Measurements from ENCODE around the gene POFUT1.
"Not testable (repeated sequence)": the region's sequence is repeated elsewhere in the genome, so short reads cannot be mapped to it uniquely, and the experiment has no call there.

POFUT1 gene

GRCh38 chr20:32207626-32208498, at the start of gene POFUT1, which contains the start of gene PLAGL2:
POFUT1 (plus strand) TSS chr20:32207880; CDS start chr20:32207942, 62 bp downstream.
PLAGL2 (minus strand) TSS chr20:32207743; CDS start chr20:32202178, 5,565 bp downstream.
- peak within 1 kb of the TSS; percentile 83 to 99 (median 96) for H3K27ac ChIP-seq
- peak within 1 kb of the TSS; percentile 73 to 100 (median 95) for H3K4me3 ChIP-seq

- no peak overlapping the region for H3K4me3 ChIP-seq
Measured at GRCh38 chr20:32158351-32158750, 49.3 kb upstream of the POFUT1 start.

DNA sequence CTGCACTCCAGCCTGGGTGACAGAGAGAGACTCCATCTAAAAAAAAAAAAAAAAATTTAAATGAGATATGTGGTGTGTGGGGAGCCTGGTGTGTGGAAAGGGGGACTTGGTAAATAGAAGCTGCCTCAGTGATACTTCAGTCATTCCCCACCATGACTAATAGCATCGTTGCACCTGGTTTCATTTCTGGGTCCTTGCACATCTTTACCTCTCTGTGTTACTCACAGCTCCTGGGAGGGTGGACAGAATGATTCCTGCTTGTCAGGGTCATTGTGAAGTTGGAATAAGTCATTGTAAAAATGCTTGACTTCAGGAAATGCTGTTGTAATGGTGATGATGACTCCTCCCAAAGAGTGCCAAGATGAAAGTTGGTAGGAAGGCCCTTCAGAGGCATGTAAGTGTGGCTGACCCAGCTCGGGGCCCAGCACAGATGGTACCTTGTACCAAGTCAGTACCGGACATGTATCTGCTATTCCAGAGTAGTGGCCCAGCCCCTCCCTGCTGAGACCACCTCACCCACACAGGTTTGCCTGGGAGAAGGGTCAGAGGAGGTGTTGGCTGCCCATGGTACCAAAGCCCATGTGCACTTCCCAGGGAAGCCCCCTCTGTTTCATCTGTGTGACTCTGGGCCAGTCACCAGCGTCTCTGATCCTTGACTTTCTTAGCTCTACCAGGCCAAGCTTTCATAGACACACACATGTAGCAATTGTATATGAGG, 48.6 kb upstream of the POFUT1 start:
- H3K4me3 ChIP-seq, result no peak overlapping the region

More at GRCh38 chr20:32158351-32158750, 49.3 kb upstream of the POFUT1 start:
- no peak overlapping the region for H3K27ac ChIP-seq

GRCh38 chr20:32159766-32160221, 47.9 kb upstream of the POFUT1 start:
- Histone ChIP-seq H3K27ac (no peak overlapping the region), H3K4me3 (no peak overlapping the region)

More for the DNA sequence above, 48.6 kb upstream of the POFUT1 start:
- H3K27ac ChIP-seq, result no peak overlapping the region

- no peak overlapping the region for H3K27ac ChIP-seq
- no peak overlapping the region for H3K4me3 ChIP-seq
Measured at GRCh38 chr20:32160341-32160740, 47.3 kb upstream of the POFUT1 start.

DNA sequence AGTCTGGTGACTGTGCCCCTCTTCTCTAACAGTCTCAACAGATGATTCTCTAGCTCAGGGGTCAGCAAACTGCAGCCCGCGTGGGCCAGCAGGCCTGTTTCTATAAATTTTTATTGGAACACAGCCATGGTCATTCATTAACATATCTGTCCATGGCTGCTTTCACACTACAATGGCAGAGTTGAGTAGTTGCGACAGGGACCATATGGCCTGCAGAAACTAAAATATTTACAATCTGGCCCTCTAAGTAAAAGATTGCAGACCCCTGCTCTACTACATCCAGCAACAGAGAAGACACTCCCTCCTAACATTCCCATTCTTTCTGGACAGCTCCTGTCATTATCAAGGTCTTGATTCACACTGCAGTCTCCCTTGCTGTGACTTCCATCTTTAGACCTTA, 45.3 kb upstream of the POFUT1 start:
- H3K27ac ChIP-seq, result no peak overlapping the region
- H3K4me3 ChIP-seq, result no peak overlapping the region

GRCh38 chr20:32163951-32164350, 43.7 kb upstream of the POFUT1 start:
- no peak overlapping the region for H3K27ac ChIP-seq
- no peak overlapping the region for H3K4me3 ChIP-seq

DNA sequence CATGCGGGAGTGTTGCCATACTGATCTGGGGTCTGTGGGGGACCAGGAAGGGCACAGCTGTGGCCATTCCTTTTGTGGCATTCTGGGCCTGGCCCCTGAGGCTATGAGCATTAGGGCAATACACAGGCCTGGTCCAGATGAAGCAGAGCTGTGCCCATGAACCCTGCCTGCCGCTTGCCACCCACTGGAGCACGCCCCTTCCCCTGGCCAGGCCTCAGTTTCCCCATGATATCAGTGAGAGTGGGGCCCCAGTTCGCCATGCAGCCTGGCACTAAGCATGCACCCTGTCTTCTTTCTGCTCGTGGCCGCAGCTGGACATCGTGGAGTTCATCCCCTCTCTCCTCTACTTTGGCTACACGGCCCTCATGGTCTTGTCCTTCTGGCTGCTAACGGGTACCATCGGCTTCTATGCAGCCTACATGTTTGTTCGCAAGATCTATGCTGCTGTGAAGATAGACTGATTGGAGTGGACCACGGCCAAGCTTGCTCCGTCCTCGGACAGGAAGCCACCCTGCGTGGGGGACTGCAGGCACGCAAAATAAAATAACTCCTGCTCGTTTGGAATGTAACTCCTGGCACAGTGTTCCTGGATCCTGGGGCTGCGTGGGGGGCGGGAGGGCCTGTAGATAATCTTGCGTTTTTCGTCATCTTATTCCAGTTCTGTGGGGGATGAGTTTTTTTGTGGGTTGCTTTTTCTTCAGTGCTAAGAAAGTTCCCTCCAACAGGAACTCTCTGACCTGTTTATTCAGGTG, 42.5 kb upstream of the POFUT1 start:
- Histone ChIP-seq H3K4me3 (no peak overlapping the region), H3K27ac (no peak overlapping the region)

DNA sequence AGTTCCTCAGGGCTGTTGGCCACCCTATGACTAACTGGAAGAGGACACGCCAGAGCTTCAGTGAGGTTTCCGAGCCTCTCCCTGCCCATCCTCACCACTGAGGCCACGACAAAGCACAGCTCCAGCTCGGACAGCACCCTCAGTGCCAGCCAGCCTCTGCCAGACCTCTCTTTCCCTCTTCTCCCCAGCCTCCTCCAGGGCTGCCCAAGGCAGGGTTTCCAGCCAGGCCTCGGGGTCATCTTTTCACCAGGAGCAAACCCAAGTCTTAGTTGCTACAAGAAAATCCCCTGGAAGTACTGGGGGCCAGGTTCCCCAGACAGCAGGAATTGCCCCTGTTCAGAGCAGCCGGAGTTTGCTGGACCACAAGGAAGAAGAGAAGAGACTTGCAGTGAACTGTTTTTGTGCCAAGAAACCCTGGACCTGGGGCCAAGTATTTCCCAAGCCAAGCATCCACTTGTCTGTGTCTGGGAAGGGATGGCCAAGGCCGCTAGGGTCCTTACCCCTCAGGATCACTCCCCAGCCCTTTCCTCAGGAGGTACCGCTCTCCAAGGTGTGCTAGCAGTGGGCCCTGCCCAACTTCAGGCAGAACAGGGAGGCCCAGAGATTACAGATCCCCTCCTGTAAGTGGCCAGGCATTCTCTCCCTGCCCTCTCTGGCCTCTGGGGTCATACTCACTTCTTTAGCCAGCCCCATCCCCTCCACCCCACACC, 41.7 kb upstream of the POFUT1 start:
- Histone ChIP-seq H3K27ac (no peak overlapping the region), H3K4me3 (no peak overlapping the region)

- no peak overlapping the region for H3K4me3 ChIP-seq
- no peak overlapping the region for H3K27ac ChIP-seq
Measured at GRCh38 chr20:32167552-32167951, 40.1 kb upstream of the POFUT1 start.

DNA sequence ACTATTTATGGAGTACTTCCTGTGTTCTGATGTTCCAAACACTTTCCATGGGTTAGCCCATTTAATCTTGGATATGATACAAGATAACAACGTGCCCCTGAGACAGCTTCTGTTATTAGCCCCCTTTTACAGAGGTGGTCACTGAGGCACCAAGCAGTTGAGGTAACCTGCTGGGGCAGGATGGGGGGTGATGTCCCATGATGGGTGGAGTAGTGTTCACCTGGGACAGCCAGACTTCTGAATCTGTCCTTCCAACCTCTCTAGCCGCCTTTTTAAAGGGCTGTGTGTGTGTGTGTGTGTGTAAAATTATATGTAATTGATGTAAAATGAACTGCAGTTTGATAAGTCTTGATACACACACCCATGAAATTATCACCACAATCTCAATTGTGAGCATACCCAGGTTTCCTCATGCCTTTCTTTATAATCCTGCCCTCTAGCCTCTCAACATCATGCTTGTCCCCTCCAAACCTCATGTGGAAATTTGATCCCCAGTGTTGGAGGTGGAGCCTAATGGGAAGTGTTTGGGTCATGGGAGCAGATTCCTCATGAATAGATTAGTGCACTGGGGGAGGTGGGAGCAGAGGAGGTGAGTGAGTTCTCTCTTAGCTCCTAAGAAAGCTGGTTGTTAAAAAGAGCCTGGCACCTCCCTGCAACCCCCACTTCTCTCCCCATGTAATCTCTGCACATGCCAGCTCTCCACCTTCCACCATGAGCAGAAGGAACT, 39.3 kb upstream of the POFUT1 start:
- Histone ChIP-seq H3K4me3 (no peak overlapping the region), H3K27ac (no peak overlapping the region)

DNA sequence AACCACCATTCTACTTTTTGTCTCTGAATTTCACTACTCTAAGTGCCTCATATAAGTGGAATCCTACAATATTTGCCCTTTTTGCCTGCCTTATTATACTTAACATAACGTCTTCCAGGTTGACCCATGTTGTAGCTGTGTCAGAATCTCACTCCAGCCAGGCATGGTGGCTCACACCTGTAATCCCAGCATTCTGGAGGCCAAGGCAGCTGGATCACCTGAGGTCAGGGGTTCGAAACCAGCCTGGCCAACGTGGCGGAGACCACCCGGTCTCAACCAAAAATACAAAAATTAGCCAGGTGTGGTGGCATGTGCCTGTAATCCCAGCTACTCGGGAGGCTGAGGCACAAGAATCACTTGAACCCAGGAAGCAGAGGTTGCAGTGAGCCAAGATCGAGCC, 30.0 kb upstream of the POFUT1 start:
- not testable (repeated sequence) for H3K4me3 ChIP-seq, H3K27ac ChIP-seq

- Histone ChIP-seq H3K4me3 (no peak overlapping the region), H3K27ac (no peak overlapping the region)
Measured at GRCh38 chr20:32179515-32179914, 28.2 kb upstream of the POFUT1 start.

DNA sequence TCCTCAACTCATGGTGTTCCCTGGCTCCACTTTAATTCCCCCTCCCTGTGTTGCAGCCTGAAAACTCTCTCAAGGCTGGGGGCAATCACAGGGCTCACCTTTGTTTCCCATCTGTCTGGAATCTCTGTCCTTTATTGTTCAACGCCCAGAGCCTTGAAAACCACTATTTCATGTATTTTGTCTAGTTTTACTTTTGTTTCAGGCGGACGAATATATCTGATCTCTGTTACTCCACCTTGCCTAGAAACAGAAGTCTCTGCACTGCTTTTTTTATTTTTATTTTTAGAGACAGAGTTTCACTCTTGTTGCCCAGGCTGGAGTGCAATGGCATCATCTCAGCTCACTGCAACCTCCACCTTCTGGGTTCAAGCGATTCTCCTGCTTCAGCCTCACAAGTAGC, 27.7 kb upstream of the POFUT1 start:
- no peak overlapping the region for H3K27ac ChIP-seq
- no peak overlapping the region for H3K4me3 ChIP-seq

- Histone ChIP-seq H3K4me3 (no peak overlapping the region), H3K27ac (no peak overlapping the region)
Measured at GRCh38 chr20:32181606-32182005, 26.1 kb upstream of the POFUT1 start.

GRCh38 chr20:32183947-32184635, 23.6 kb upstream of the POFUT1 start:
- Histone ChIP-seq H3K27ac (no peak overlapping the region), H3K4me3 (no peak overlapping the region)

DNA sequence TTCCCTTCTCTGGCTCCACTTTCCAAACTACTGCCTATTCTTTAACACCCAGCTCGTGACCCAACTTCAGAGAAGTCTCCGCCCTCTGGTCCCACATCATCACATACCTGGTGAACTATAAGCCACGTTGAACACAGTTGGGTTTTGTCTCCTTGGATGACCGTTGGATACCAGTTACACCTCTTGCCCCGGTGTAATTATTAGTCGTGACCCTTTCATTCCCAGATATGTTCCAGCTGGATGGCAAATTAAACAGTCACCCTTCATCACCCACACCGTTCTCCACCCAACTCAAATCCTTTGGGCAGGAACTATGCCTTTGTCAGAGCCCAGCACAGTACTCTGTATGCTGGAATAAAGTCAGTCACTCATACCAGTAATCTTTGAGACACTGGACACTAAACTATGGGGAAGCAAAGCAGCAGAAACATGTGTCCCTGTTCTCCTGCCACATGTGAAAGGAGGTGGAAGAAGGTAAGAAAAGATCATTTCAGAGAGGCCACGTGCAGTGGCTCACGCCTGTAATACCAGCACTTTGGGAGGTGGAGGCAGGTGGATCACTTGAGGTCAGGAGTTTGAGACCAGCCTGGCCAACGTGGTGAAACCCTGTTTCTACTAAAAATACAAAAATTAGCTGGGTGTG, 22.6 kb upstream of the POFUT1 start:
- H3K27ac ChIP-seq, result no peak overlapping the region
- no peak overlapping the region for H3K4me3 ChIP-seq

GRCh38 chr20:32186506-32186905, 21.2 kb upstream of the POFUT1 start:
- Histone ChIP-seq H3K27ac (no peak overlapping the region), H3K4me3 (no peak overlapping the region)

All from skin epidermis (tissue), 12 donors.